NCI-H2196 treated with DMSO at 0.1 percent for 48 hours (cell line): ENCODE data around the gene YIF1A.
A peak's percentile ranks its signal among the peaks of the same experiment; 100 is the strongest.
"Not testable (repeated sequence)": the region's sequence is repeated elsewhere in the genome, so short reads cannot be mapped to it uniquely, and the experiment has no call there.

ENCODE experiments used
- DNase-seq: peaks from one replicate; lab custom pipeline; 2025; ENCODE audit not compliant: unreplicated experiment; lab: John Stamatoyannopoulos, UW

The YIF1A gene

DNA sequence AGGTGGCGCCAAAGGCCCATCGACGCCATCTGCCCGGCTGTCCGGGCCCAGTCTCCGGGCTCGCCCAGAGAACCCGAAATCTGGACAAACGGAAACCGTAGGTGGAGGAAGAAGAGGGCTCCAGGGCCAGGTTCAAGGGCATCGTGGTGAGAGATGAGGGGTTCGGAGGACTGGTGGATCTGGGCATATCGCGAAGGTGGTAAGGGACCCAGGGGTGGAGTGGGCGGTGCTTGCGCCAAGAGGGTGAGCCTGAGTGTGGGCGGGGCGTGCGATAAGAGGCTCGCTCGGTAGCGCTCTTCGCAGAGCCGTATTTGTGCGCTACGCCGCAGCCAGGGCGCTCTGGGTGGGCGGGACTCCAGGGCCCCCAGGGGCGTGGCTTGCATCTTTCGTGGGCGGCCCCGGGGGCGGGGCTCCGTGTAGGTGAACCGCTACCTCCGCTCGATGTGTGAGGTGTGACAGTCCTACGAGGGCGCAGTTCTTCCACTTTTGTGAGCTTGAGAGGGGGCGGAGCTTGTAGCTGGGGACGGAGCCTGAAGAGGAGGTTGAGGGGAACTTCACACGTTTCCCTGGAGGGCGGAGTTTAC is 23.1 kb upstream of the YIF1A start:
- DNase-seq, result peak; percentile 96

DNA sequence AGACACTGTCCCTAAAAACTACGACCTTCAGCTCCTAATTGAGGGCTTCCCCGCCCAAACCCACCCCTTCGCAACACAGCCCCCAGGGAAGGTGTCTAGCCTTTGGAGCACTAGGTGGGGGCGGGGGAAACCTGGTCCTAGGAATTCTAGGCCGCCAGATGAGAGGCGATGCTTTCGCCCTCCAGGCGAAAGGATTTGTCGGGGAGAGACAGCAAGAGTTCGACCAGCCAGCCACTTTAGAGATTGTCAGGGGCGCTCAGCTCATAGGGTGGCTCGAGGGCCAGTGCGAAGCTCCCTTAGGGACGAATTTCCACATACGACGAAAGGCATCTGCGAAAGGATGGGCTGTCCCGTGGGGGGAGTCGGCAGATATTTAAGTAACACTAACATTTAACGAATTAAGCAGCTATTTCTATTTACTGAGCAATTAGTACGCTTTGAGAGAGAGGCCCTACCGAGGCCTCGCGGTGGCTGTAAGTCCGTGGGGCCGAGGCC is 22.6 kb upstream of the YIF1A start:
- no peak for DNase-seq

DNA sequence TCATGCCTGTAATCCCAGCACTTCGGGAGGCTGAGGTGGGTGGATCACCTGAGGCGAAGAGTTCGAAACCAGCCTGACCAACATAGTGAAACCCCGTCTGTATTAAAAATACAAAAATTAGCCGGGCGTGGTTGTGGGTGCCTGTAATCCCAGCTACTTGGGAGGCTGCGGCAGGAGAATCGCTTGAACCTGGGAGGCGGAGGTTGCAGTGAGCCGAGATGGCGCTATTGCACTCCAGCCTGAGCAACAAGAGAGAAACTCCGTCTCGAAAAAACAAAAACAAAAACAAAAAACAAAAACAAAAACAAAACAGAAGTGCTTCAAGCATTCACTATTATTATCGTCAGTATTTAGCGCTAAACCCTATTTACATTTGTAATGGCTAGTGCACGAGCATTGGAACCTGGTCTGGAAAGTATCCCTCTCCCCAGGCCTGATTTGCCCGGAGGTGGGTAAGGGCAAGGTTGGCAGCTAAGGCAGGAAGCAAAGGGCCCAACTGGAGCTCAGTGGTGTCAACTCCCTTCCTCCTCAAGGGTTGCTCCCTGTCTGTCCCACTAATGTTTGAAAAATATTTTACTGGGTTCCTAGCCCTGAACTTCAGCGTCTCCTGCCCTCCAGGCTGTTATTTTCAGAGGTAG is 22.0 kb upstream of the YIF1A start:
- DNase-seq, result not testable (repeated sequence)

DNA sequence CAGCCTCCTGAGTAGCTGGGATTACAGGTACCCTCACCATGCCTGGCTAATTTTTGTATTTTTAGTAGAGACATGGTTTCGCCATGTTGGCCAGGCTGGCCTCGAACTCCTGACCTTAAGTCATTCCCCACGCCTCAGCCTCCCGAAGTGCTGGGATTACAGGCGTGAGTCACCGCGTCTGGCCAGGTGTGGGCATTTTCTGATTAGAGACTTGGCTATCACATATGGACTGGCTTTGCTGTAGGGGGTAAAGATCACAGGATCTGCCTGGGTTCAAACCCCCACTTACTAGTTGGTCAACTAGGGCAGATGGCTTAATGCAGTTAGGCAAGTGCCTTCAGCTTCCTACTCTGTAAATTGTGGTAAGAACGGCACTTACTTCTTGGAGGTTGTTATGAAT is 21.4 kb upstream of the YIF1A start:
- DNase-seq, result no peak

DNA sequence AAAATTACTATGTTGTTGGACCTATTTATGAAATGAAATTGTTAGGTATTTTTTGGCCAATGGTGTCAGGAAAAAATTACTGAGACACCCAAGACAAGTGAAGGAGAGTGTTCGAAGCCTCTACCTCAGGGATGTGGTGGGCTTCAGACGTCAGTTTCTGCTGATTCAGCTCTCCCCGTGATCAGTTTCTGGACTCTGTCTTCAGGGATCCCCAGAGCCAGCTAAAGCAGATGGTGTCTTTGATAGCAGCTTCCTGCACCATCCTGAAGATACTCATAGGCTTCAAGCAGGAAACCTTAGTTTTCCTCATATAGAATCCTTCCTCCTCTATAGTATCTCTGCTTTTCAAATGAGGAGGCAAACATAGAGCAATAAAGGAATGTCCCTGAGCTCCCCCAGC is 20.5 kb upstream of the YIF1A start:
- no peak for DNase-seq

DNA sequence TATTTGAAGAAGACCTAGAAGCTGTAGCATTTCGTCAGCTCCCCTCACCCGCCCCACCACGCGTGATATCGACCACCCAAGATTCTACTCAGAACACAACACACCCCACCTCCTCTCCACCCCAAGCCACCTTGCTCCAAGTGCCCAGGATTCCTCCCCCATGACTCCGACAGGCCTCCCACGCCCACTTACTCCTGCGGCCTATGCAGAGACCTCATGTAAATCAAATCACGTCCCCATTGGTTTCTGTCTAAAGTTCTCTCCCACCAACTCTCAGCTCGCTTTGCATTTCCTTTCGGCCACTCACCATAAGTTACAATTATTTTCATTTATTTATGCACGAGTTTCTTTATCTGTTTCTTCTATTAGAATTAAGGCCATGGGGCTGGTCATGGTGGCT is 13.7 kb upstream of the YIF1A start:
- DNase-seq, result no peak

DNA sequence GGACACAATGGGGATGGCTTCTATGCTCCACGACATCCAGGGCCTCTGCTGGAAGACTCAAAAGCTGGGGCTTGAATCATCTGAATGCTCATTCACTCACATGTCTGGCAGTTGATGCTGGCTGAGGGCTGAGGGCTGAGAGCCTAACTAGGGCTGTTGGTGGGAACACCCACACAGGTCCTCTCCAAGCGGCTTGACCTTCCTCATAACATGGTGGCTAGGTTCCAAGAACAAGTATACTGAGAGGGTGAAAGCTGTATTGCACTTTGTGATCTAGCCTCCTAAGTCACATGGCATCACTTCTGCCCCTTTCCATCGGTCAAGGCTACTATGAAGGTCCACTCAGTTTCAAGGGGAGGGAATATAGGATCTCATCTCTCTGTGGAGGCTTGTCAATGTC is 10.2 kb upstream of the YIF1A start:
- no peak for DNase-seq

DNA sequence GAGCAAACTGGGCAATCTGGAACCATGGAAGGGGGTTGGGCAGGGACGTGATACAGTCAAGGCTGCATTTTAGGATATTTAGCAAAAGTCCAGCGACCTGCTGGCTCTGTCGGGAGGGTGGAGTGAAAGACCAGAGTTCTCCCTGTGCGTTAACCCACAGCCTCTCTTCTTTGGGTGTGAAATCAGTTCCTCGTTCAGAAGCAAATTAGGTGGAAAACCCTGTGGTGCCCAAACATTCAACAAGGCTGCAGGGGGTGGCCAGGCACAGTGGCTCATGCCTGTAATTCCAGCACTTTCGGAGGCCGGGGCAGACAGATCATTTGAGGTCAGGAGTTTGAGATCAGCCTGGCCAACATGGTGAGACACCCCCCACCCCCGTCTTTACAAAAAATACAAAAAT is 8.7 kb upstream of the YIF1A start:
- no peak for DNase-seq

DNA sequence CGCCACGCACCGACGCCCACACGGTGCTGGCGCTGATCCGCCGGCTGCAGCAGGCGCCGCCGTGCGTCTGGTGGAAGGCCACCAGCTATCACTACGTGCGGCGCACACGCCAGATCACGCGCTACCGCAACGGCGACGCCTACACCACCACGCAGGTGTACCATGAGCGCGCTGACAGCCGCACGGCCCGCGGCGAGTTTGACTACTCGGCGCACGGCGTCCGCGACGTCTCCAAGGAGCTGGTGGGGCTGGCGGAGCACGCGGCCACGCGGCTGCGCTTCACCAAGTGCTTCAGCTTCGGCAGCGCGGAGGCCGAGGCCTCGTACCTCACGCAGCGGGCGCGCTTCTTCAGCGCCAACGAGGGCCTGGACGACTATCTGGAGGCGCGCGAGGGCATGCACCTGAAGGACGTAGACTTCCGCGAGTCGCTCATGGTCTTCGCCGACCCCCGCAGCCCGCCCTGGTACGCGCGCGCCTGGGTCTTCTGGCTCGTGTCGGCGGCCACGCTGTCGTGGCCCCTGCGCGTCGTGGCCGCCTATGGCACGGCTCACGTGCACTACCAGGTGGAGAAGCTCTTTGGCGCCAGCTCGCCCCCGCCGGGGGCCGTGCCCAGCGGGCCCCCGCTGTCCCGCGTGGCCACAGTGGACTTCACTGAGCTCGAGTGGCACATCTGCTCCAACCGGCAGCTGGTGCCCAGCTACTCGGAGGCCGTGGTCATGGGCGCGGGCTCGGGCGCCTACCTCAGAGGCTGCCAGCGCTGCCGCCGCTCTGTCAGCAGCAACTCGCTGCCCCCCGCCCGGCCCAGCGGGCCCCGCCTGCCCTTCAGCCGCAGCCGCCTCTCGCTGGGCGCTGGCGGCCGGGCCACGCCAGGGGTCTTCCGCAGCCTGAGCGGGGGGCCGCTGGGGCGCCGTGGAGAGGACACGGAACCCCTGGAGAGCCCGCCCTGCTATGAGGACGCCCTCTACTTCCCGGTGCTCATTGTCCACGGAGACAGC is 6.0 kb upstream of the YIF1A start:
- no peak for DNase-seq

DNA sequence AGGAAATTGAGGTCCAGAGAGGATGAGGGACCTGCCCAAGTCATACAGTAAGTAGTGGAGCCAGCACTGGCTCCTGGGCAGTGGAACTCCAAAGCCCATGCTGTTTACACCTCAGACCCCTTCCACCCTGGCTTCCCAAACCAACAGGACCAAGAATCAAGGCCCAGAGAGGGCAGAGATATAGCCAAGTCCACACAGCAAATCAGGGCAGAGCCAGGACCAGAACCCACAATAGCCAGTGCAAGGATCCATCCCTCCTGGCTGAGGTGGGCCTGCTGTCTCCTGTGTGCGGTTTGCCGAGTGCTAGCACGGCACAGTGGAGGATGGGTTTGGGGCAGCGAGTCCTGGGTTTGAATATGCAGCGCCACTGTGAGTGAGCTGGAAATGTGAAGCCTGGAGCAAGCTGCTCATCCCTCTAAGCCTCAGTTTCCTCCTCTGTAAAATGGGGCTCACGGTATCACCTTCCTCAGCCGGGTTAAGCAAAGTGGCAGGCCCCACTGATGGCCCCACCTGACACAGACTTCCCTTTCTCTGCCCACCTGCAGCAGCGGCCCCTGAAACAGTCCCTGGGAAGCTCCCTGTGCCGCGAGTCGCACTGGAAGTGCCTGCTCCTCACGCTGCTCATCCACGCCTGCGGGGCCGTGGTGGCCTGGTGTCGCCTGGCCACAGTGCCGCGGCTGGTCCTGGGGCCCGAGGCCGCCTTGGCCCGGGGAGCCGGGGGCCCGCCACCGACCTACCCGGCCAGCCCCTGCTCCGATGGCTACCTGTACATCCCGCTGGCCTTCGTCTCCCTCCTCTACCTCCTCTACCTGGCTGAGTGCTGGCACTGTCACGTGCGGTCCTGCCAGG is 5.1 kb upstream of the YIF1A start:
- DNase-seq, result no peak

DNA sequence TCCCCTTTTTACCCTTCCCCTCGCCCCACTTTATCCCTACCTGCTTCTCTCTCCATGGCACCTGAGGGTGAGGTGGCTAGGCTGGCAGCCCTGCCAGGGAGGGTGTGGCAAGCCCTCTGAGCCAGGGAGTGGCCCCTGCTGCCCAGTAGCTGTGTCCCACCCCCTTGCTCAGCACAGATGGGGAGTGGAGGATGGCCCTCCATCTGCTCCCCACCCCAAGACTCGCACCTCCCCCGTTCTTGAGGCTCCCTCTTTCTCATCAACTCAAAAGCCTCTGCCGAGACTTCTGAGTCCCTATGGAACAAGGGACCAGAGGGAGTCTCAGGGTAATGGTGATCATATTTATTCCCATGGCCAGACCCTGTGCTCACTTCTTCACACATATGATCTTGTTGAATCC is 4.4 kb upstream of the YIF1A start:
- DNase-seq, result no peak

DNA sequence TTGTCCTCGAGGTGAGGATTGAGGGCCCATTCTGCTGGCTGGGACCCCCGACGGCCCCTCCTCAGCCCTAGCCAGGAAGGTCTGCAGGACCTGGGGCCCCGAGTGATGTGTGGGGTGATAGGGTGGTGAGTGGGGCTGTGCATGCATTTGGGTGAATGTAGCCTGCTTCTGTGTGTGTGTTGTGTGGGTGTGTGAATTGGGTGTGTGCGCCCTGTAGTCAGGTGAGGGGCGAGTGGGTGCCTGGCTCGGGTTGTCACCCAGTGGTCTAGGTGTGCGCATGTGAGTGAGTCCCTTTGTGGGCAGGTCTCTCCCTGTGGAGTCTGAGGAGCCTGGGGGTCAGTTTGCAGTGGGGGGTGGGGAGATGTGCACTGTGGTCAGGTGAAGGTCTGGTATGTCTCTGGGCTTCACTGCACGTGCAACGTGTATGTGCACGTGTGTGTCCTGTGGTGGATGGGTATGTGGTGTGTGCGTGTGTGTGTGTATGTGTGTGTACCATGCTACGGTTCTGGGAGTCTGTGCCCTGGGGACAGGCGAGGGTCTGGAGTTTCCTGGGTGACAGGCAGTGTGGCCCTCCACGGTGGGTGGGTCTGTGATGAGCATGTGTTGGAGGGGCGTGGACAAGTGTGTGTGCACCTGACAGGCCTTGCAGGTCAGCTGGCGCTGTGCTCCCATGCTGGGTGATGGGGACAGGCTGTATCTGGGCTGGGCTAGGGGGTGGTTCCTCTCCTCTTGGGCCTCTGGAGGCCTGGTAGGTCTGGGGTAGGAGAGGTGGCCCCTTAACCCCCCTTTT is 3.8 kb upstream of the YIF1A start:
- no peak for DNase-seq

DNA sequence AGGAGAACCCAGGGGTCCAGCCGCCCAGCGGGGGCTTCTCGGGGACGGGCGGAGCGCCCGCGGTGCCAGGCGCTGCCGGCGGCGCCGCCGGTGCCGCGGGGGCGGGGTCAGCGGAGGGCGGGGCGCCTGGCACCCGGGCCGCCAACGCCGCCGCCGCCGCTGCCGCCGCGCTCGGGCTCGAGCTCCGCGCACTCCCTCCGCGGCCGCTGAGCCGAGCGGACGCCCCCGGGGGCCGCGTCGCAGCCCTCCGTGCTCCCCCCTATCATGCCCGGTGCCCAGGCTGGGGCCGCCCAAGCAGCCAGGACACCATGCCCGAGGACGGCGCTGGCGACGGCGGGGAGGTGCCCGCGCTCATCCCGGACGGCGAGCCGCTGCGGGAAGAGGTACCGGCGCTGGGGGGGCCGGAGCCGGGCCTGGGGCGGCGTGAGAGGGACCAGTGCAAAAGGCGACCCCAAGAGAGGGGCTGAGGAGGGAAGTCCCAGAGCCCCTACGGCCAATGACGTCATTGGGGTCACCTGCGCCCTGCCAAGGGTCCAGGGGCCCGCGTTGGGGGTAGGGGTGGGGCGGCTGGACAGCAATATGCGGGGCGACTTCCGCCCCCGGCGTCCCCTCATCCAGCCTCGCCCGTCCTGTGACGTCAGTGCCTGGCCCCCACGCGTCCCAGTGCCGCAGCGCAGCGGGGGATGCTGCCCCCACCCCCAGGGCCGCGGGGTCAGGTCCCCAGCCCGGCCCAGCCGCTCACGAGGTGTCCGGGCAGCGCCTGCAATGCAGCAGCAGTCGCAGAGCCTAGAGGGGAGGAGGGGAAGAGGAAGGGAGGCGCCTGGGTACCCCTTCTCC is 3.0 kb upstream of the YIF1A start, which contains the start of gene TMEM151A:
Gene TMEM151A, plus strand, starts transcription at position 189 of the 837 bp plus-strand sequence. Its CDS starts 120 bp downstream, at position 309.
- peak; percentile 14 for DNase-seq

DNA sequence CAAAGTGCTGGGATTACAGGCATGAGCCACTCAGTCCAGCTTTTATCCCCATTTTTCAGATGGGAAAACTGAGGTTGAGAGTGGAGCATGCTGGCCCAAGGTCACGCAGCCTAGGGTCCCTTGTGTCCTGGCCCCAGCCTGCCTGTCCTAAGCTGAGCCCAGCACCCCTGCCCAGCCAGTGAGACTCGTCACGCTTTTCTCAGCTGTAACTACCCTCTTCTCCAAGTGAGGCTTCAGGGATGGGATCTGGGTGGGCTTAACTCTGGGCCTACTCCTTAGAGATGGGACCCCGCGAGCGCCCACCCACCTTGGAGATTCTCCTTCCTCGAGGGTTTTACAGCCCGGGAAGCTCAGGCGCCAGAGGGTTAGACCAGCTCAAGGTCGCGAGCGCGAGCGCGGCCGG is 2.4 kb upstream of the YIF1A start:
- DNase-seq, result no peak

DNA sequence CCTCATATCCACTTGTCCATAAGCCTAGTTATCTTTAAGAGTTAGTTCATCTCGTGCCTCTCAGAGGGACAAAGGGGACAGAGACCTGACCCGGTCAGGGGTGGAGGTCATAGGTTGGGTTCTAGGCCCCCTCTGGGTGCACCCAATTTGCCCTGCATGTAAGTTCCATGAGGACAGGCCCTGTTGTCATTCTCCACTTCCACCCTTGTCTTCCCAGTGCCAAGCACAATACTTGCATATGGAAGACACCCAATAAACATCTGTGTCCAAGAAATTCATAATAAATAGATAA is 1.3 kb upstream of the YIF1A start:
- no peak for DNase-seq

DNA sequence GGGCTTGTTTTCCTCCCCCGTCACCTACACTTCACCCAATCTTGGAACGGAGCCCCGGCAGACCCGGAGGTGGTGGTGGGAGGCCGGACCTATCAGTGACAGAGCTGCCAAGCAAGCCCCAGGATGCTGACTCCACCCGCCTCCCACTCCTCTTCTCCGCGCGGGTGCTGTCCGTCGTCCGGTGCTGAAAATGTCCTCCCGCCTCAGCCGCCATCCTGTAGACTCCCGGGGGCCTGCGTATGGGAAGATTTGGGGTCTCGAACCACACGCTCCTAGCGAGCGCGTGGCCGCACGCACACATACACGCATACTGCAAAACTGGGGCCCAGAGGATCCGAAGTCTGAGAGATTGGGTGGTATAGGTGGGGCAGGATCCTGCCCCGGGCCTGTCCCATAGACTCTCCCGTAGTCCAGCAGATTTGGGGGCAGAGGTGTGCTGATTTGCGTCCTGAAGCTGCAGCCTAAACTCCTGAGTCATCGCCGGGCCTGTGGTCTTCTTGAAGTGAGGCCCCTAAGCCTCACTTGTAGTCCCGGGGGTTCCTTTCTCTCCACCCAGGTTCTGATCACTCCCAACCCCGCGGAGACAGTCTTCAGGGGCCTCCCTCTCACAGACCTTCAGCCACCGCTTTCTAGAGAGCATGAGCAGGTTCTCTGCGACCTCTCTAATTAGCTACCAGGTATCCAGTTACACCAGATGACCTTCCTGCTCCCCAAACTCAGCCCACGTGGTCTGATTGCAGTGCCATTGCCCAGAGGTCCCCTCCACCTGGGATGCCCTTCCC is 796 bp upstream of the YIF1A start:
- no peak for DNase-seq

DNA sequence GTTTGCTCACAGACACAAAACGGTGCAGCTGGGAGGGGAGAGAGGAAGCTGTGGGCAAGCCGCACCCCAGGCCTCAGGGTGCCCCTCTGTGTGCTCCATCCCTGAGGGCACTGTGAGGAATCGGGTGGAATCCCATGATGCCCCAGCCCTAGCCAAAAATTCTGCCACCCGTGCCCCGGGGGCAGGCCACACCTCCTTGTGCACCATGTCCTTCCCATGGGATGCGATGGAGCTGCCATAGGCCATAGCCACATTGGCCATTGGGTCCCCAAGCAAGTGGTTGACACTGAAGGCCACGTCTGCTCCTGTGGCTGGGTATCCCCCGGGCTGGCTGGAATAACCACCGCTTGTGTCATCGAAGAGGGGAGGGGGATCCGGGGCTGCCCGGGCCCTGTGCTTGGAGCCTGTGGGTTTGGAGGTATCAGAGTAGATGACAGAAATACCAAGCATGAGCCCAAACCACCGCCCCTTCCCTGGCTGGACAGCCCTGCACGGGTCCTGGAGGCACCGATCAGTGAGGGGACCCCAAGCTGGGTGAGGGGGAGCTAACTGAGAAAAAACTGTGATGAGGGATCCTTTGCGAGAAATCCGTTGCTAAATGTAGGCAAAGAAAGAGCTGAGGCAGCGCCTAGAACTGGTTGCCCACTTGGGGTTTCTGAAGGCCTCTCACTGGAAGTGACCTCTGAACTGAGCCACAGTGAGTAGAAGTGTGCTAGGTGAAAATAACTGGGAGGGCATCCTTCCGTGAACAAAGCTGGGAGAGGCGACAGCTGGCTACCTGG is 863 bp downstream of the YIF1A start:
- no peak for DNase-seq
